A549 (cell line): ENCODE data around the gene PTPRD. TPM values are rescaled to one million over a fixed set of nuclear protein-coding genes. Genes with fewer than 3 reads are reported as not detected.
A peak's percentile ranks its signal among the peaks of the same experiment; 100 is the strongest.

Source experiments
- ATAC-seq, 2 experiments: fragments of 200-7000 bp in 1 of 2; fragments of >200 bp in 1 of 2; cut with Nextera tagmentation in 1 of 2; cut with Tn5 transposase in 1 of 2; 3 replicates each; pipeline versions ENCODE4 v1.8.0 to v1.9.1; 2018 to 2020; ENCODE audit warnings: mild to moderate bottlenecking in 1 of 2, moderate library complexity in 1 of 2
- CTCF ChIA-PET: fragments of 300-600 bp; sonication (Branson Sonifier 250); formaldehyde crosslinking; extraction: SDS; loops from one replicate; lab custom pipeline; 2021; ENCODE audit warnings: antibody characterized with exemption, inconsistent platforms; lab: Yijun Ruan, JAX
- POLR2A ChIA-PET: fragments of 350-600 bp; formaldehyde crosslinking; extraction: SDS; loops from one replicate; lab custom pipeline; 2021; ENCODE audit warnings: antibody characterized with exemption, inconsistent platforms; lab: Yijun Ruan, JAX
- DNase-seq, 2 experiments: peaks; one replicate each; pipeline versions ENCODE4 v3.0.0 to v3.0.0-alpha.2; 2011 to 2016; ENCODE audit warnings: low read depth in 1 of 2, low spot score in 1 of 2
- FAIRE-seq: peaks from 2 replicates; lab custom pipeline; 2011; peaks lifted over from hg19 to GRCh38; lab: Jason Lieb, UNC
- H3K27ac ChIP-seq, 2 experiments: fragments of >200 bp; sonication (Bioruptor Twin); formaldehyde crosslinking; 3 replicates each; pipeline ENCODE4 v1.5.1; 2016 to 2017
- H3K4me1 ChIP-seq: fragments of >200 bp; sonication (Bioruptor Twin); formaldehyde crosslinking; 3 replicates; pipeline ENCODE4 v1.6.1; 2016
- H3K4me2 ChIP-seq: fragments of >200 bp; sonication (Bioruptor Twin); formaldehyde crosslinking; 3 replicates; pipeline ENCODE4 v1.6.1; 2016
- H3K4me3 ChIP-seq: fragments of >200 bp; sonication (Bioruptor Twin); formaldehyde crosslinking; 3 replicates; pipeline ENCODE4 v1.5.1; 2016
- H3K9me3 ChIP-seq: fragments of >200 bp; sonication (Bioruptor Twin); formaldehyde crosslinking; 3 replicates; pipeline ENCODE4 v1.6.1; 2016
- BCL3 ChIP-seq: fragments of >200 bp; sonication (Bioruptor Twin); formaldehyde crosslinking; IDR thresholded peaks from 3 replicates; pipeline ENCODE4 v1.6.1; 2016
- CBX8 ChIP-seq: fragments of 200-600 bp; sonication (generic); IDR thresholded peaks from 2 replicates; pipeline ENCODE4 v1.6.1; 2016
- CHD2 ChIP-seq: fragments of 150-350 bp; IDR thresholded peaks from 2 replicates; pipeline ENCODE4 v1.6.1; 2014; ENCODE audit warnings: low read length; ENCODE audit not compliant: partially characterized antibody
- CHD4 ChIP-seq: fragments of 200-600 bp; sonication (generic); IDR thresholded peaks from 2 replicates; pipeline ENCODE4 v1.6.1; 2016; ENCODE audit warnings: antibody characterized with exemption, mild to moderate bottlenecking, borderline replicate concordance
- E2F6 ChIP-seq: IDR thresholded peaks from 2 replicates; pipeline ENCODE4 v1.6.1; 2012; ENCODE audit warnings: low read depth, borderline replicate concordance
- EHF ChIP-seq: fragments of 250-450 bp; sonication (Bioruptor Pico); IDR thresholded peaks from 2 replicates; pipeline ENCODE4 v1.5.0; 2020; ENCODE audit warnings: mild to moderate bottlenecking
- EP300 ChIP-seq, 2 experiments: fragments of >200 bp; sonication (Bioruptor Twin); formaldehyde crosslinking; IDR thresholded peaks; 2 replicates in 1 of 2; 3 replicates in 1 of 2; pipeline ENCODE4 v1.6.1; 2016 to 2017
- FOSB ChIP-seq: fragments of 250-450 bp; sonication (Bioruptor Pico); IDR thresholded peaks from 2 replicates; pipeline ENCODE4 v1.5.0; 2020; ENCODE audit warnings: mild to moderate bottlenecking, moderate library complexity
- HES2 ChIP-seq: fragments of >200 bp; sonication (Bioruptor Twin); formaldehyde crosslinking; IDR thresholded peaks from 2 replicates; pipeline ENCODE4 v1.6.1; 2016
- HMGXB4 ChIP-seq: fragments of 250-450 bp; sonication (Bioruptor Pico); IDR thresholded peaks from 2 replicates; pipeline ENCODE4 v1.5.0; 2021; ENCODE audit warnings: mild to moderate bottlenecking, moderate library complexity, borderline replicate concordance
- HOXB13 ChIP-seq: fragments of 250-450 bp; sonication (Bioruptor Pico); IDR thresholded peaks from 2 replicates; pipeline ENCODE4 v1.5.0; 2020; ENCODE audit warnings: low read depth, mild to moderate bottlenecking, moderate library complexity
- HOXB5 ChIP-seq: fragments of 250-450 bp; sonication (Bioruptor Pico); IDR thresholded peaks from 2 replicates; pipeline ENCODE4 v1.5.0; 2020; ENCODE audit warnings: mild to moderate bottlenecking, moderate library complexity
- JUN ChIP-seq, 2 experiments: fragments of >200 bp; sonication (Bioruptor Twin); formaldehyde crosslinking; IDR thresholded peaks; 2 replicates in 1 of 2; 3 replicates in 1 of 2; pipeline ENCODE4 v1.6.1; 2016 to 2017
- MAFK ChIP-seq: fragments of 450-650 bp; IDR thresholded peaks from 2 replicates; pipeline ENCODE4 v1.6.1; 2014; ENCODE audit not compliant: partially characterized antibody
- NFE2L2 ChIP-seq: fragments of 150-350 bp; conservative IDR thresholded peaks from 2 replicates; pipeline ENCODE4 v1.6.1; 2014; ENCODE audit warnings: low read length
- PHF8 ChIP-seq: fragments of 200-600 bp; sonication (generic); IDR thresholded peaks from 2 replicates; pipeline ENCODE4 v1.6.1; 2016; ENCODE audit warnings: low read depth, mild to moderate bottlenecking, antibody characterized with exemption, moderate library complexity, borderline replicate concordance
- POLR2A ChIP-seq: IDR thresholded peaks from 2 replicates; pipeline ENCODE4 v1.6.1; 2012; ENCODE audit warnings: mild to moderate bottlenecking, low read length
- POLR2AphosphoS2 ChIP-seq: conservative IDR thresholded peaks from 2 replicates; pipeline ENCODE4 v1.6.1; 2012; ENCODE audit warnings: low read length, improper control_type of control experiment, inconsistent platforms
- RARB ChIP-seq: fragments of 250-450 bp; sonication (Bioruptor Pico); IDR thresholded peaks from 2 replicates; pipeline ENCODE4 v1.8.0; 2021; ENCODE audit warnings: mild to moderate bottlenecking, moderate library complexity
- RCOR1 ChIP-seq: fragments of 150-350 bp; IDR thresholded peaks from 2 replicates; pipeline ENCODE4 v1.6.1; 2014; ENCODE audit warnings: antibody characterized with exemption, low read length, low read depth
- RFX5 ChIP-seq: fragments of 450-650 bp; IDR thresholded peaks from 2 replicates; pipeline ENCODE4 v1.7.1; 2014; ENCODE audit warnings: antibody characterized with exemption, mild to moderate bottlenecking, moderate library complexity
- RNF2 ChIP-seq: fragments of 200-600 bp; sonication (generic); IDR thresholded peaks from 2 replicates; pipeline ENCODE4 v1.6.1; 2016; ENCODE audit warnings: low read depth, mild to moderate bottlenecking, antibody characterized with exemption, moderate library complexity, borderline replicate concordance
- SMC3 ChIP-seq: fragments of >200 bp; sonication (Bioruptor Twin); formaldehyde crosslinking; IDR thresholded peaks from 3 replicates; pipeline ENCODE4 v1.6.1; 2018; ENCODE audit warnings: inconsistent platforms
- SREBF2 ChIP-seq: fragments of 450-650 bp; IDR thresholded peaks from 2 replicates; pipeline ENCODE4 v1.6.1; 2014; ENCODE audit warnings: mild to moderate bottlenecking, moderate library complexity
- WGBS: methylation state at CpG from one replicate; pipeline ENCODE4 v1.1.6; 2017; ENCODE audit errors: missing lambda C conversion rate; 5-methylcytosine and 5-hydroxymethylcytosine counted together
- polyA plus RNA-seq, 4 experiments: library from polyadenylated mRNA; depleted of rRNA in 3 of 4; stranded (reverse); fragments of >200 nt; fragmentation: RNase III in 1 of 4; extraction: RNeasy Plus Mini Kit Qiagen cat#74134 plus additional on column Dnase treatment in 1 of 4; gene quantifications; 2 replicates in 3 of 4; 3 replicates in 1 of 4; pipeline ENCODE4 v1.2.3, GENCODE V29; 2011 to 2017

PTPRD gene
- polyA plus RNA-seq, 2 of the 4 experiments (the other 2 are of a cell fraction): 0.39 to 1.3 TPM

GRCh38 chr9:8521112-8521511, 2091.7 kb downstream of the PTPRD start:
- CTCF ChIA-PET: no interaction called here

GRCh38 chr9:8515748-8516147, 2097.1 kb downstream of the PTPRD start:
- no peak for TF ChIP-seq CHD2
- no peak for TF ChIP-seq RARB (CRISPR knock-in tag)
- TF ChIP-seq HES2: no peak
- TF ChIP-seq POLR2A: no peak
- no peak for TF ChIP-seq POLR2AphosphoS2
- TF ChIP-seq RCOR1: no peak
- no peak for TF ChIP-seq SREBF2
- TF ChIP-seq, all 56 proteins: peak for 0
- CTCF ChIA-PET: no interaction called here
- Histone ChIP-seq H3K9me3 (no peaks in the 10 kb centered on the region), H3K4me2 (no peak overlapping the region), H3K4me3 (no peak overlapping the region), H3K4me1 (no peaks in the 10 kb centered on the region), H3K27ac (no peak overlapping the region)
- POLR2A ChIA-PET: no interaction called here
- 0% methylated on average over 2 of the region's 2 CpGs for WGBS
- no peak for DNase-seq
- ATAC-seq: no peak
- FAIRE-seq: no peak

More at GRCh38 chr9:8521112-8521511, 2091.7 kb downstream of the PTPRD start:
- Histone ChIP-seq H3K4me3 (no peak overlapping the region), H3K4me2 (no peak overlapping the region), H3K4me1 (no peaks in the 10 kb centered on the region), H3K9me3 (no peaks in the 10 kb centered on the region), H3K27ac (no peak overlapping the region)
- TF ChIP-seq JUN (IDR thresholded peaks at IDR 0.05): no peak
- TF ChIP-seq HOXB5 (CRISPR knock-in tag): no peak
- TF ChIP-seq MAFK: peak; percentile 35
- DNase-seq (no peak), ATAC-seq (no peak), FAIRE-seq (no peak)
- 17% methylated on average over 3 of the region's 3 CpGs for WGBS
- POLR2A ChIA-PET: no interaction called here

- Histone ChIP-seq H3K9me3 (no peaks in the 10 kb centered on the region), H3K4me1 (no peaks in the 10 kb centered on the region), H3K4me3 (no peak overlapping the region), H3K4me2 (no peak overlapping the region), H3K27ac (no peak overlapping the region)
- TF ChIP-seq E2F6 (no peak), EP300 (IDR thresholded peaks at IDR 0.05) (no peak), POLR2A (no peak), CBX8 (no peak), RFX5 (no peak), BCL3 (no peak), EHF (CRISPR knock-in tag) (no peak), HOXB13 (CRISPR knock-in tag) (no peak), PHF8 (no peak), RCOR1 (no peak), HMGXB4 (CRISPR knock-in tag) (no peak), NFE2L2 (no peak), SMC3 (no peak), FOSB (CRISPR knock-in tag) (no peak), RNF2 (no peak), CHD4 (no peak)
- ATAC-seq (no peak), FAIRE-seq (no peak), DNase-seq (no peak)
- POLR2A ChIA-PET: no interaction called here
- WGBS: 1% methylated on average over 5 of the region's 5 CpGs
- CTCF ChIA-PET: no interaction called here
Measured at GRCh38 chr9:8514760-8515159, 2098.0 kb downstream of the PTPRD start.
